Gastrocnemius medialis (tissue), 4 donors: Measurements from ENCODE around the gene VWA1. TPM values are rescaled to one million over a fixed set of nuclear protein-coding genes. Genes with fewer than 3 reads are reported as not detected.
A peak's percentile ranks its signal among the peaks of the same experiment; 100 is the strongest.

Experiments used
- ATAC-seq, 2 donors: fragments of 150-250 bp; one replicate each; pipeline ENCODE4 v1.9.1; 2016
- DNase-seq, 2 donors: peaks; one replicate each; pipeline ENCODE4 v3.0.0-alpha.2; 2019
- H3K27ac ChIP-seq, 4 donors: fragments of 200-600 bp; sonication (generic); 1 replicate in 1 of 4; 2 replicates in 3 of 4; pipeline ENCODE4 v1.5.1; 2016 to 2018; ENCODE audit warnings: mild to moderate bottlenecking in 2 of 4, moderate library complexity in 1 of 4
- H3K27me3 ChIP-seq, 3 donors: fragments of 200-600 bp; sonication (generic) in 2 of 3; 1 replicate in 1 of 3; 2 replicates in 2 of 3; pipeline versions ENCODE4 v1.5.1 to v1.6.0; 2016 to 2019; ENCODE audit warnings: mild to moderate bottlenecking in 1 of 3, moderate library complexity in 1 of 3
- H3K36me3 ChIP-seq, 2 donors: fragments of 200-600 bp; sonication (generic) in 1 of 2; one replicate each; pipeline ENCODE4 v1.5.1; 2017 to 2018
- H3K4me1 ChIP-seq, 2 donors: fragments of 200-600 bp; sonication (generic) in 1 of 2; one replicate each; pipeline ENCODE4 v1.5.1; 2016 to 2017; ENCODE audit warnings: mild to moderate bottlenecking in 2 of 2
- H3K4me3 ChIP-seq, 4 donors: fragments of 200-600 bp; sonication (generic) in 3 of 4; 1 replicate in 1 of 4; 2 replicates in 3 of 4; pipeline ENCODE4 v1.5.1; 2016 to 2019; ENCODE audit warnings: mild to moderate bottlenecking in 2 of 4
- H3K9me3 ChIP-seq, 3 donors: fragments of 200-600 bp; sonication (generic) in 2 of 3; 1 replicate in 1 of 3; 2 replicates in 2 of 3; pipeline ENCODE4 v1.5.1; 2016 to 2019
- POLR2A ChIP-seq, 2 donors: fragments of 450-650 bp; IDR thresholded peaks; one replicate each; pipeline ENCODE4 v1.6.1; 2017; ENCODE audit warnings: antibody characterized with exemption in 2 of 2, mild to moderate bottlenecking in 2 of 2, moderate library complexity in 2 of 2
- in situ Hi-C, 4 donors: fragments of 200-750 bp; cut with MboI; loops; one replicate each; pipeline versions ENCODE4 v1.15.0 to v1.8.0; 2017; ENCODE audit warnings: low sequenced_read_pairs in 4 of 4
- intact Hi-C: fragments of 100-400 bp; cut with DNase I; formaldehyde crosslinking; loops from one replicate; pipeline ENCODE4 v1.15.1; 2023; ENCODE audit warnings: low total_unique reads
- total RNA-seq, 4 donors: library from RNA; depleted of rRNA; stranded (reverse); fragments of >200 nt; gene quantifications; one replicate each; pipeline versions ENCODE4 v1.1.0 to v1.2.3, GENCODE V29; 2016
- TF ChIP-seq, protein P1 (sequence below), 5 experiments: fragments of 450-650 bp in 3 of 5; fragments of 200-600 bp in 2 of 5; sonication (generic) in 2 of 5; IDR thresholded peaks in 4 of 5; conservative IDR thresholded peaks in 1 of 5; 1 replicate in 4 of 5; 2 replicates in 1 of 5; pipeline ENCODE4 v1.5.1; 2016 to 2019; ENCODE audit warnings: antibody characterized with exemption in 5 of 5, mild to moderate bottlenecking in 3 of 5, moderate library complexity in 3 of 5

VWA1 gene
- total RNA-seq, 4 donors from 2014 or later: 2.1 to 8.3 (median 6.0) TPM

DNA sequence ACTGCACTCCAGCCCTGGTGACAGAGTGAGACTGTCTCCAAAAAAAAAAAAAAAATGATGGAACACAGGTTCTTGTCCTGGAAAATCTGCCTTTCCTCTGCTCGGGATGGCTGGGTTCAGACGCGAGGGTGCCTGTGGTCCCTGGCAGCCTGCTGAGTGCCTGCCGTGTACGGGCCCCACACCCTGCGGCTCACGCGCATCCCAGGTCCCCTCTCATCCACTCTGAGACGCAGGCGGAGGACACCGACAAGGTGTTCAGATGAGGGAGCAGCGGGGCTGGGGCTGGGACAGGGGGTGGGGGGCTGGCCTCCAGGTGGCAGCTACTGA is 10.1 kb upstream of the VWA1 start:
- Histone ChIP-seq H3K36me3 (no peaks in the 10 kb centered on the region), H3K4me3 (no peak overlapping the region), H3K27me3 (peaks cover 2 to 9% (median 4%) of the 10 kb centered on the region in 3 donors), H3K4me1 (peaks cover 10 to 12% of the 10 kb centered on the region in 2 donors), H3K9me3 (no peaks in the 10 kb centered on the region), H3K27ac (no peak overlapping the region)
- ATAC-seq (no peak), DNase-seq (no peak)
- in situ Hi-C loops (no loop called here), intact Hi-C loops (no loop called here)
- TF ChIP-seq, protein P1, sequence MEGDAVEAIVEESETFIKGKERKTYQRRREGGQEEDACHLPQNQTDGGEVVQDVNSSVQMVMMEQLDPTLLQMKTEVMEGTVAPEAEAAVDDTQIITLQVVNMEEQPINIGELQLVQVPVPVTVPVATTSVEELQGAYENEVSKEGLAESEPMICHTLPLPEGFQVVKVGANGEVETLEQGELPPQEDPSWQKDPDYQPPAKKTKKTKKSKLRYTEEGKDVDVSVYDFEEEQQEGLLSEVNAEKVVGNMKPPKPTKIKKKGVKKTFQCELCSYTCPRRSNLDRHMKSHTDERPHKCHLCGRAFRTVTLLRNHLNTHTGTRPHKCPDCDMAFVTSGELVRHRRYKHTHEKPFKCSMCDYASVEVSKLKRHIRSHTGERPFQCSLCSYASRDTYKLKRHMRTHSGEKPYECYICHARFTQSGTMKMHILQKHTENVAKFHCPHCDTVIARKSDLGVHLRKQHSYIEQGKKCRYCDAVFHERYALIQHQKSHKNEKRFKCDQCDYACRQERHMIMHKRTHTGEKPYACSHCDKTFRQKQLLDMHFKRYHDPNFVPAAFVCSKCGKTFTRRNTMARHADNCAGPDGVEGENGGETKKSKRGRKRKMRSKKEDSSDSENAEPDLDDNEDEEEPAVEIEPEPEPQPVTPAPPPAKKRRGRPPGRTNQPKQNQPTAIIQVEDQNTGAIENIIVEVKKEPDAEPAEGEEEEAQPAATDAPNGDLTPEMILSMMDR (IDR thresholded peaks at IDR 0.05 in 4 of 5, conservative IDR thresholded peaks at IDR 0.05 in 1 of 5): no peak
- TF ChIP-seq POLR2A (IDR thresholded peaks at IDR 0.05): no peak

DNA sequence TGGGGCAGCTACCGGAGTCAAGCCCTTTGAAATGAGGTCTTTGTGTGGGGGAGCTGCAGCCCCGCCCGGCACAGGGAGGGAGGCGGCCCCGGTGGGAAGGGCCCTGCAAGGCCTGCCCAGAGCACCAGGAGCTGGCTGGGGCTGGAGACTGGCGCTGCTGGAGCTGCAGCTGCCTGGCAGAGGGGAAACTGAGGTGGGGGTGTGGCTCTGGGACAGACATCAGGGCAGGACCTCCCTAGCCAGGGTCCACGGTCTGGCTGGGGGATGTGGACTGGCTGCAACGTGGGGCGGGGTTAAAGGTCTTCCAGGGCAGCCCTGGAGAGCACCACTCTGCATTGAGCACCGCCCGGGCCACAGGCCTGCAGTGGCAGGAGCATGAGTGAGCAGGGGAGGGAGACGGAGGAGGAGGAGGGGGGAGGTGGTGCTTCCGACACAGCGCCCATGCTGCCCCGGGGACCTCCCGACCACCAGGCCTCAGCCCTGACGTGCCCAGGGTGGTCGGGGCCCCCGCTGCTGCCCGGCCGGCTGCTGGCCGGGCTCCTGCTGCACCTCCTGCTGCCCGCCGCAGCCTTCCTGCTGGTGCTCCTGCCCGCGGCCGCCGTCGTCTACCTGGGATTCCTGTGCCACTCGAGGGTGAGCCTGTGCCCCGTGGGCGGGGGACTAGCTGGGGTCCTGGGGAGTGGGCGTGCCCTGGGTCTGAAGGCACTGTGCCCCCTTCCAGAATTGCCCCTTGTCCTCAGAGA is 9.6 kb upstream of the VWA1 start:
- DNase-seq (no peak), ATAC-seq (no peak)
- Histone ChIP-seq H3K27ac (no peak overlapping the region), H3K36me3 (no peaks in the 10 kb centered on the region), H3K9me3 (no peaks in the 10 kb centered on the region), H3K4me1 (peaks cover 14% of the 10 kb centered on the region in 2 donors), H3K4me3 (no peak overlapping the region), H3K27me3 (peaks cover 2 to 9% (median 4%) of the 10 kb centered on the region in 3 donors)
- no peak for TF ChIP-seq POLR2A (IDR thresholded peaks at IDR 0.05)
- TF ChIP-seq, protein P1 (IDR thresholded peaks at IDR 0.05 in 4 of 5, conservative IDR thresholded peaks at IDR 0.05 in 1 of 5): no peak
- intact Hi-C loops (no loop called here), in situ Hi-C loops (no loop called here)

DNA sequence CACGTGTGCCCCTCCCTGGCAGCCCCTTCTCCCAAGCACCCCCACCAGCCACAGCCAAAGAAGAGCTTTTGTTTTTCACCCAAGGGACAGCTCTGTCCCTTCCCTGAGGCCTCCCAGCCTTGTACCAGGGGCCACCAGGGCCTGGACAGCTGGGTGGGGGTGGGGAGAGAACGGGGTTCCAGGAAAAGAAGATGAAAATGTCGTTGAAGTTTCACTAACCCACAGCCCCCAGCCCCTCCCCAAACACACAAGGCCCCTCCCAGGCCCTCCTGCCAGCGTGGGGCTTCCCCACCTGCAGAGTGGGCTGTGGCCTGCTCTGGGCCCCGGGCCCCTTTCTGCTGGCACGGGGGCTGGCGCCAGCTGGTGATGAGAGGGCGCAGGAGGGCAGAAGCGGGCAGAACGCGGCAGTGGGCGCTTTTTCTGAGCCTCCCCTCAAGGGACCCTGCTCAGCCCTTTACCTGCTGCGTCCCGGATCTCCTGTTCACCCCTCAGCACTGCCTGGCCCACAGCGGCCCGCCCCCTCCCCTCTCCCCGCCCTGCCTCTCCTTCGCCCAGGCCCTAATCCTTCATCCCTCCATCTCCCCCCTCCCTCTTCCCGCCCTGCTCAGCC is 8.9 kb upstream of the VWA1 start:
- intact Hi-C loops (no loop called here), in situ Hi-C loops (no loop called here)
- Histone ChIP-seq H3K36me3 (no peaks in the 10 kb centered on the region), H3K4me3 (no peak overlapping the region), H3K27me3 (peaks cover 2 to 9% (median 4%) of the 10 kb centered on the region in 3 donors), H3K9me3 (no peaks in the 10 kb centered on the region), H3K4me1 (peaks cover 20 to 21% of the 10 kb centered on the region in 2 donors), H3K27ac (no peak overlapping the region)
- TF ChIP-seq, protein P1 (IDR thresholded peaks at IDR 0.05 in 4 of 5, conservative IDR thresholded peaks at IDR 0.05 in 1 of 5): no peak
- TF ChIP-seq POLR2A (IDR thresholded peaks at IDR 0.05): no peak
- DNase-seq: no peak
- ATAC-seq: no peak

DNA sequence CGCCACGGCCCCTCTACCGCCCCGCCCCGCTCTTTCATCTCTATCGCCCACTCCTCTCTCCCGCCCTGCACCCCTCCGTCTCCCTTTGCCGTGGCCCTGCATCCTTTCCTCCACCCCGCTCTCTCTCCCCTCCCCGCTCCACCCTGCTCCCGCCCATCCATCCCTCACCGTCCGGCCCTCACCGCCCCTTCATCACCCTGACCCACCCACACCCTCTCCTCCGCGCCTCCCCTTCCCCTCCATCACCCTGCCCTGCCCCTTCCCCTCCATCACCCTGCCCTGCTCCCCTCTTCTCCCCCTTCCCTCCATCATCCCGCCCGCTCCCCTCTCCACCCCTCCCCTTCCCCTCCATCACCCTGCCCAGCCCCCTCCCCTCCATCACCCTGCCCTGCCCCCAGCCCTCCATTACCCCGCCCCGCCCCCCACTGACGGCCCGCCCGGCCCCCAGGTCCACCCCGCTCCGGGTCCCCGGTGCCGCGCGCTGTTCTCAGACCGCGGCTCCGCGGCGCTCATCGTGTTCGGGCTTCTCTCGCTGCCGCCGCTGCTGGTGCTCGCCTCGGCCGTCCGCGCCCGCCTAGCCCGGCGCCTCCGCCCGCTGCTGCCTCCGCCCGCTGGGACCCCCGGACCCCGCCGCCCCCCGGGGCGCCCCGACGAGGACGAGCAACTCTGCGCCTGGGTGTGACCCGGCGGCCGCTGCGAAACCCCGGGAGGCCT is 8.2 kb upstream of the VWA1 start:
- Histone ChIP-seq H3K4me3 (peak overlapping the region in 3 of 4 donors; percentile 28 to 42 (median 32)), H3K4me1 (peaks cover 21 to 27% of the 10 kb centered on the region in 2 donors), H3K9me3 (no peaks in the 10 kb centered on the region), H3K27ac (peak overlapping the region in 1 of 4 donors; percentile 18), H3K27me3 (peaks cover 2 to 9% (median 4%) of the 10 kb centered on the region in 3 donors), H3K36me3 (no peaks in the 10 kb centered on the region)
- in situ Hi-C loops: no loop called here
- DNase-seq: no peak
- intact Hi-C loops: no loop called here
- ATAC-seq: no peak
- TF ChIP-seq POLR2A (IDR thresholded peaks at IDR 0.05): no peak
- TF ChIP-seq, protein P1 (IDR thresholded peaks at IDR 0.05 in 4 of 5, conservative IDR thresholded peaks at IDR 0.05 in 1 of 5): no peak
